Psoas muscle (tissue), 8 donors: ENCODE data around the gene AOAH. TPM values are rescaled to one million over a fixed set of nuclear protein-coding genes. Genes with fewer than 3 reads are reported as not detected.
"Not testable (repeated sequence)": the region's sequence is repeated elsewhere in the genome, so short reads cannot be mapped to it uniquely, and the experiment has no call there.

ENCODE experiments used
- ATAC-seq, 4 donors: fragments of 200-7000 bp; cut with Tn5 transposase; one replicate each; pipeline ENCODE4 v1.9.1; 2020; ENCODE audit warnings: moderate library complexity in 3 of 4, mild to moderate bottlenecking in 2 of 4
- DNase-seq, 2 donors: peaks; one replicate each; pipeline ENCODE4 v3.0.0-alpha.2; 2020
- H3K27ac ChIP-seq: fragments of 200-600 bp; one replicate; pipeline ENCODE4 v1.8.0; 2022
- H3K27me3 ChIP-seq, 3 donors: fragments of 200-600 bp in 1 of 3; one replicate each; pipeline versions ENCODE4 v1.6.1 to v1.8.0; 2013 to 2022; ENCODE audit warnings: low read length in 2 of 3, mild to moderate bottlenecking in 2 of 3, moderate library complexity in 1 of 3; ENCODE audit not compliant: insufficient read depth in 3 of 3
- H3K36me3 ChIP-seq, 2 donors: fragments of 200-600 bp in 1 of 2; one replicate each; pipeline versions ENCODE4 v1.6.1 to v1.8.0; 2013 to 2022; ENCODE audit warnings: low read depth in 1 of 2, mild to moderate bottlenecking in 1 of 2, moderate library complexity in 1 of 2; ENCODE audit not compliant: insufficient read depth in 1 of 2
- H3K4me1 ChIP-seq: fragments of 200-600 bp; one replicate; pipeline ENCODE4 v1.8.0; 2022
- H3K4me3 ChIP-seq: fragments of 200-600 bp; one replicate; pipeline ENCODE4 v1.8.0; 2022; ENCODE audit warnings: mild to moderate bottlenecking
- H3K9me3 ChIP-seq: fragments of 200-600 bp; one replicate; pipeline ENCODE4 v1.8.0; 2022
- CTCF ChIP-seq: fragments of 200-600 bp; IDR thresholded peaks from one replicate; pipeline ENCODE4 v1.8.0; 2022; ENCODE audit warnings: antibody characterized with exemption
- WGBS, 3 donors: extraction: QIAGEN DNeasy Blood & Tissue Kit; methylation state at CpG; one replicate each; pipeline versions ENCODE4 v1.1.6 to v1.1.7; 2013; 5-methylcytosine and 5-hydroxymethylcytosine counted together
- intact Hi-C, 2 donors: fragments of 100-400 bp; cut with DNase I; formaldehyde crosslinking; loops; one replicate each; pipeline versions ENCODE4 v1.11.0 to v1.14.2; 2022
- polyA plus RNA-seq, 3 donors: library from polyadenylated mRNA; stranded (reverse); fragments of 200-250 nt; gene quantifications; one replicate each; pipeline ENCODE4 v1.2.3, GENCODE V29; 2013
- total RNA-seq, 4 donors: library from RNA; stranded (reverse); fragmentation: NEBNext Ultra II Directional in 2 of 4; extraction: Animal tissue kit (Norgen Biotek cat#: 25700) in 2 of 4; gene quantifications; one replicate each; pipeline versions ENCODE4 v1.2.1 to v1.2.4, GENCODE V29; 2021 to 2023
- donor health status: healthy with polysubstance abuse.
- donor health status: DM: no; HTN: no; CAD: no; lungs with moderate emphysema.
- donor health status: Bipolar disorder and iron deficiency.
- donor health status: healthy.
- donor health status: DM: yes; HTN: yes; CAD: no.
- donor health status: DM: no; HTN: no; CAD: no.
- donor health status: DM: no; HTN: no; CAD: no.
- donor health status: DM: yes; HTN: yes; CAD: no.

The AOAH gene
- total and polyA plus RNA-seq, 7 donors = 0.04 to 2.1 (median 0.83) TPM

- Histone ChIP-seq H3K9me3 (no peaks in the 10 kb centered on the region), H3K4me3 (no peak overlapping the region), H3K27ac (no peak overlapping the region), H3K27me3 (no peaks in the 10 kb centered on the region), H3K36me3 (no peaks in the 10 kb centered on the region), H3K4me1 (no peaks in the 10 kb centered on the region)
- intact Hi-C loops = no loop called here
- 62 to 70% (median 65%) methylated on average over 5 of the region's 5 CpGs for WGBS, 3 donors
- no peak for ATAC-seq
- no peak for DNase-seq
- no peak for TF ChIP-seq CTCF
Observed at GRCh38 chr7:36652431-36652830, 71.9 kb downstream of the AOAH start.

- Histone ChIP-seq H3K36me3 (no peaks in the 10 kb centered on the region), H3K27me3 (no peaks in the 10 kb centered on the region), H3K9me3 (no peaks in the 10 kb centered on the region), H3K4me1 (no peaks in the 10 kb centered on the region), H3K4me3 (no peak overlapping the region), H3K27ac (no peak overlapping the region)
- ATAC-seq = no peak
- no peak for TF ChIP-seq CTCF
- DNase-seq = no peak
- 82 to 87% (median 82%) methylated on average over 2 of the region's 2 CpGs for WGBS, 3 donors
- intact Hi-C loops = no loop called here
Observed at GRCh38 chr7:36651404-36651803, 72.9 kb downstream of the AOAH start.

- ATAC-seq = no peak
- WGBS, 3 donors = 74 to 88% (median 80%) methylated on average over 7 of the region's 7 CpGs
- H3K9me3 ChIP-seq = no peaks in the 10 kb centered on the region
- H3K4me1 ChIP-seq = no peaks in the 10 kb centered on the region
- DNase-seq = no peak
- TF ChIP-seq CTCF = no peak
- H3K27ac ChIP-seq = no peak overlapping the region
- no peaks in the 10 kb centered on the region for H3K36me3 ChIP-seq
- no peak overlapping the region for H3K4me3 ChIP-seq
- intact Hi-C loops = no loop called here
- H3K27me3 ChIP-seq = no peaks in the 10 kb centered on the region
Observed at GRCh38 chr7:36650766-36651312, 73.5 kb downstream of the AOAH start.

- intact Hi-C loops = no loop called here
- no peak for DNase-seq
- H3K4me1 ChIP-seq = no peaks in the 10 kb centered on the region
- WGBS, 3 donors = 94 to 97% (median 96%) methylated on average over 4 of the region's 4 CpGs
- no peak overlapping the region for H3K27ac ChIP-seq
- no peak for ATAC-seq
- no peak for TF ChIP-seq CTCF
- H3K36me3 ChIP-seq = no peaks in the 10 kb centered on the region
- no peaks in the 10 kb centered on the region for H3K27me3 ChIP-seq
- H3K4me3 ChIP-seq = no peak overlapping the region
- H3K9me3 ChIP-seq = no peaks in the 10 kb centered on the region
Observed at GRCh38 chr7:36650320-36650719, 74.0 kb downstream of the AOAH start.

GRCh38 chr7:36649319-36649718 is 75.0 kb downstream of the AOAH start:
- intact Hi-C loops, ATAC-seq, DNase-seq, H3K27ac ChIP-seq, H3K27me3 ChIP-seq, H3K36me3 ChIP-seq, H3K4me3 ChIP-seq, H3K4me1 ChIP-seq, H3K9me3 ChIP-seq: not testable (repeated sequence)
- WGBS, 3 donors = 90 to 97% (median 93%) methylated on average over 6 of the region's 6 CpGs
